ENCODE results near the gene RNF180.
"Not testable (repeated sequence)": the region's sequence is repeated elsewhere in the genome, so short reads cannot be mapped to it uniquely, and the experiment has no call there.

Gene RNF180

DNA sequence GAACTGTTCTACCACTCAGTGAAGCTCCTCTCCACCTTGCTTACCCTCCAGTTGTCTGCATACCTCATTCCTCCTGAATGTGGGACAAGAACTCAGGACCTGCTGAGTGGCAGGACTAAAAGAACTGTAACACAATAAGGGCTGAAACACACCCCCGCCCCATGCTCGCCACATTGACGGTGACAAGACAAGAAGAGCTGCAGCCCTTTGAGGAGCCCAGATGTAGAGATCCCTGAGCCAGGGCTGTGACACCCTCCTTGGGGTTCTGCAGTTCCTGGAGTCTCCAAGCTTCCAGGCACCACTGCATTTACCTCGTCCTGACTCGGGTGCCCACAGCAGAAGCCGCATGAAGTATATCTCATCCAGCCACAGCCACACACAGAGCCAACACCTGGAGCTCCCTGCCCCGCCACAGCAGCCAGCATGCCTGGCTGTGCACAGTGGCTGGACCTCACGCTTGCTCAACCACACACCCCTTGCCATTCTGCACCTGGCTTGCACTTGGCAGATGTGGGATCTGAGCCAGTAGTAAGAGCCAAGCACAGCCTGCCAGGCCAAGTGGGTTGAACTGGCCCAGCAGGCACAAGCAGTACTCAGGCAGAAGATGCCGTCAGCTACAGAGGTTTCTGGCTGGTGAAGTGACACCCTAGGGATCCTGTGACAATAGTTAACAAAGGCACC lies 166.1 kb downstream of the RNF180 start:
- H3K4me3 Mint-ChIP-seq: no peak overlapping the region
- no peaks in the 10 kb centered on the region for H3K36me3 Mint-ChIP-seq
- H3K27ac Mint-ChIP-seq: no peak overlapping the region
- ATAC-seq (replicated peaks) (no peak), DNase-seq (no peak)
- no peaks in the 10 kb centered on the region for H3K4me1 Mint-ChIP-seq
- H3K27me3 Mint-ChIP-seq: no peaks in the 10 kb centered on the region
- peaks cover 12 to 13% of the 10 kb centered on the region in 2 donors for H3K9me3 Mint-ChIP-seq

- no peaks in the 10 kb centered on the region for H3K36me3 Mint-ChIP-seq
- no peaks in the 10 kb centered on the region for H3K27me3 Mint-ChIP-seq
- no peaks in the 10 kb centered on the region for H3K4me1 Mint-ChIP-seq
- H3K27ac Mint-ChIP-seq: no peak overlapping the region
- DNase-seq (no peak), ATAC-seq (replicated peaks) (no peak)
- H3K9me3 Mint-ChIP-seq: peaks cover 4 to 7% of the 10 kb centered on the region in 2 donors
- H3K4me3 Mint-ChIP-seq: no peak overlapping the region
These were observed 168.2 kb downstream of the RNF180 start for GRCh38 chr5:64333886-64334285.

DNA sequence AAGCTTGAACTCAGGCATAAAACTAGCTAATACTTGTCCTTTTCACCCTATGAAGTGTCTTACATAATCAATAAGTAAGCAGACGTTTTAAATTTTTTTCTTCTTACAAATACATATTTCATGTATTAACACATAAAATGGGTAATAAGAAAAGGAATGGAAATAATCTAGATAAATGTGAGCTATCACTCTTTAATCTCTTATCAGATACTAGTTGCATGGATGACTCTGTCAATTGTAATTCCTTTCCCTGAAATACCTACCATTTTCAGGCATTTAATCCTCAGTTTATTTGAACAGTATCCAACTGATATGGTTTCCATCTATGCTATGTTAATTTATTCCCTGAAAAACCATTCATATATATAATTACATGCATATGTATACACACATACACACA lies 174.1 kb downstream of the RNF180 start:
- Mint-ChIP-seq H3K27ac (no peak overlapping the region), H3K4me1 (no peaks in the 10 kb centered on the region), H3K27me3 (no peaks in the 10 kb centered on the region), H3K4me3 (no peak overlapping the region), H3K36me3 (no peaks in the 10 kb centered on the region), H3K9me3 (peaks cover 5 to 9% of the 10 kb centered on the region in 2 donors)
- ATAC-seq (replicated peaks) (no peak), DNase-seq (no peak)

- H3K4me1 Mint-ChIP-seq: no peaks in the 10 kb centered on the region
- ATAC-seq (replicated peaks) (no peak), DNase-seq (no peak)
- no peak overlapping the region for H3K4me3 Mint-ChIP-seq
- H3K27me3 Mint-ChIP-seq: no peaks in the 10 kb centered on the region
- no peak overlapping the region for H3K27ac Mint-ChIP-seq
- no peaks in the 10 kb centered on the region for H3K36me3 Mint-ChIP-seq
- peaks cover 5 to 9% of the 10 kb centered on the region in 2 donors for H3K9me3 Mint-ChIP-seq
These were observed 174.7 kb downstream of the RNF180 start for GRCh38 chr5:64340293-64340692.

DNA sequence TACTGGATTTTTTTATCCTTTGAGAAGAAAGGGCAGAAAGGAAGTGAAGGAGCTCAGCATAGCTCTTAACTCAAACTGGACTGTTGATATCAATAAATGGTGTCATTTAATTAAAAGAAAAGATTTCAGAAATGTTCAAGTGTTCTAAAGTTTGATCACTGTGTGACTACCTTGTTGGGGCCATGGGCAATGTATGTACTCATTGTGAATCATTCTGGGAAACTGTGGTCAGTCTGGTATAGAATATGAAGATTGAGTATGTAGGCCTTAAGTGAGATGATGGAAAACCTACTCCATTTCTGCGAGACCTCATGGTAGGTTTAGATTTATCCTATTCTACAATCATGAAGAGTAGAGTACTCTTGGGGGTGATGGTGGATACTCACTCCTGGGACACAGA lies 175.7 kb downstream of the RNF180 start:
- ATAC-seq (replicated peaks) (no peak), DNase-seq (no peak)
- H3K4me3 Mint-ChIP-seq: no peak overlapping the region
- no peaks in the 10 kb centered on the region for H3K4me1 Mint-ChIP-seq
- H3K27ac Mint-ChIP-seq: no peak overlapping the region
- no peaks in the 10 kb centered on the region for H3K36me3 Mint-ChIP-seq
- peaks cover 5% of the 10 kb centered on the region in 2 donors for H3K9me3 Mint-ChIP-seq
- H3K27me3 Mint-ChIP-seq: no peaks in the 10 kb centered on the region

- Mint-ChIP-seq H3K9me3 (peaks cover 4 to 5% of the 10 kb centered on the region in 2 donors), H3K4me1 (no peaks in the 10 kb centered on the region), H3K27ac (no peak overlapping the region), H3K4me3 (no peak overlapping the region), H3K27me3 (no peaks in the 10 kb centered on the region), H3K36me3 (no peaks in the 10 kb centered on the region)
- DNase-seq (no peak), ATAC-seq (replicated peaks) (no peak)
These were observed 178.9 kb downstream of the RNF180 start for GRCh38 chr5:64344501-64344900.

- no peak for ATAC-seq (replicated peaks)
- no peaks in the 10 kb centered on the region for H3K4me1 Mint-ChIP-seq
- H3K27me3 Mint-ChIP-seq: no peaks in the 10 kb centered on the region
- H3K36me3 Mint-ChIP-seq: no peaks in the 10 kb centered on the region
- no peak for DNase-seq
- peaks cover 5% of the 10 kb centered on the region in 2 donors for H3K9me3 Mint-ChIP-seq
- no peak overlapping the region for H3K27ac Mint-ChIP-seq
- H3K4me3 Mint-ChIP-seq: no peak overlapping the region
These were observed 181.7 kb downstream of the RNF180 start for GRCh38 chr5:64347309-64347708.

DNA sequence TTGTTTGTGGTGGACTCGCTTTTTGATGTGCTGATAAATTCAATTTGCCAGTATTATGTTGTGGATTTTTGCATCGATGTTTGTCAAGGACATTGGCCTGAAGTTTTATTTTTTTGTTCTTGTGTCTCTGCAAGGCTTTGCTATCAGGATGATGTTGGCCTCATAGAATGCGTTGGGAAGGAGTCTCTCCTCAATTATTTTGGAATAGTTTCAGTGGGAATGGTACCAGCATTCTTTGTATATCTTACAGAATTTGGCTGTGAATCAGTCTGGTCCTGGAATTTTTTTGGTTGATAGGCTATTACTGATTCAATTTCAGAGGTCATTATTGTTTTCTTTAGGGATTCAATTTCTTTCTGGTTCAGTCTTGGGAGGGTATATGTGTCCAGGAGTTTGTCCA lies 198.8 kb downstream of the RNF180 start:
- ATAC-seq (replicated peaks): no peak
- H3K4me3 Mint-ChIP-seq: no peak overlapping the region
- no peak overlapping the region for H3K27ac Mint-ChIP-seq
- H3K27me3 Mint-ChIP-seq: no peaks in the 10 kb centered on the region
- no peak for DNase-seq
- no peaks in the 10 kb centered on the region for H3K4me1 Mint-ChIP-seq
- peaks cover 6 to 11% of the 10 kb centered on the region in 2 donors for H3K9me3 Mint-ChIP-seq
- H3K36me3 Mint-ChIP-seq: no peaks in the 10 kb centered on the region

DNA sequence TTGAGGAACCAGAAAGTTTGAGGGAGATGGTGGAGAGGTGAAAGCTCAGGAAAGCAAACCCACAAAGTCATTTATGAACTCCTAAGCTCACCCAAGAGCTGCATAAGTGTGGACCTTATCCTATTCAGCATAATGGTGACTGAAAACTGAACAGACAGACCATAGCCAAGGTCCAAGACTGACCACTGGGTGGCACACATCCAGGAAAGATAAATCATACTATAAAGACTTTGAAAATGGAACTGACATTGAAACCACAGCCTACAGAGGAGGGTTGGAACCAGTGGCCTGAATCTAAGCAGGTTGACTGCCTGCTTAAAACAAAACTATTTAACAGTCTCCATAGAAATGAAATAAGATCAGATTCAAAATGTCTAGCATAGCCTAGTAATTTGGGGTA lies 219.1 kb downstream of the RNF180 start:
- ATAC-seq (replicated peaks) (peak; percentile 34 to 36), DNase-seq (no peak)
- peaks cover 0 to 1% of the 10 kb centered on the region in 2 donors for H3K4me1 Mint-ChIP-seq
- no peaks in the 10 kb centered on the region for H3K36me3 Mint-ChIP-seq
- no peaks in the 10 kb centered on the region for H3K27me3 Mint-ChIP-seq
- peaks cover 0 to 1% of the 10 kb centered on the region in 2 donors for H3K9me3 Mint-ChIP-seq
- no peak overlapping the region for H3K4me3 Mint-ChIP-seq
- no peak overlapping the region for H3K27ac Mint-ChIP-seq

DNA sequence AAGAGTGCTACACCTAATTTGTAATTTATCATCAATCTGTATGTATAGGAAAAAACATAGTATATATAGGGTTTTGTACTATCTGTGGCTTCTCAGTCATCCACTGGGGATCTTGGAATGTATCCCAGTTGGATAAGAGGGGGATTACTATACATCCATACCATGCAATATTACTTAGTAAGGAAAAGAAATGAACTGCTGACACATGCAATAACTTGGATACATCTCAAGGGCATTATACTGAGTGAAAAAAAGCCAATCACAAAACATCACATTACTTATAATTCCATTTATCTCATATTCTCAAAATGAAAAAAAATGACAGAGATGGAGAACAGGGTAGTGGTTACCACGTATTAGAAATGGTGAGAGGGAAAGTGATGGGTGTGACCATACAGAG lies 231.9 kb downstream of the RNF180 start:
- no peak for ATAC-seq (replicated peaks)
- H3K36me3 Mint-ChIP-seq: no peaks in the 10 kb centered on the region
- no peaks in the 10 kb centered on the region for H3K4me1 Mint-ChIP-seq
- H3K27ac Mint-ChIP-seq: no peak overlapping the region
- H3K4me3 Mint-ChIP-seq: no peak overlapping the region
- peaks cover 3 to 9% of the 10 kb centered on the region in 2 donors for H3K9me3 Mint-ChIP-seq
- no peak for DNase-seq
- no peaks in the 10 kb centered on the region for H3K27me3 Mint-ChIP-seq

GRCh38 chr5:64398735-64399134 lies 233.1 kb downstream of the RNF180 start:
- H3K36me3 Mint-ChIP-seq; ATAC-seq (replicated peaks); H3K27ac Mint-ChIP-seq; H3K4me1 Mint-ChIP-seq; H3K9me3 Mint-ChIP-seq; H3K27me3 Mint-ChIP-seq; DNase-seq; H3K4me3 Mint-ChIP-seq: not testable (repeated sequence)

- not testable (repeated sequence) for DNase-seq; H3K9me3 Mint-ChIP-seq; H3K36me3 Mint-ChIP-seq; H3K27me3 Mint-ChIP-seq; H3K27ac Mint-ChIP-seq; ATAC-seq (replicated peaks); H3K4me1 Mint-ChIP-seq; H3K4me3 Mint-ChIP-seq
These were observed 241.6 kb downstream of the RNF180 start for GRCh38 chr5:64407103-64407825.

GRCh38 chr5:64417390-64417789 lies 251.7 kb downstream of the RNF180 start:
- Mint-ChIP-seq H3K9me3 (peaks cover 4 to 5% of the 10 kb centered on the region in 2 donors), H3K36me3 (no peaks in the 10 kb centered on the region), H3K4me3 (no peak overlapping the region), H3K4me1 (no peaks in the 10 kb centered on the region), H3K27me3 (no peaks in the 10 kb centered on the region), H3K27ac (no peak overlapping the region)
- ATAC-seq (replicated peaks) (no peak), DNase-seq (no peak)

DNA sequence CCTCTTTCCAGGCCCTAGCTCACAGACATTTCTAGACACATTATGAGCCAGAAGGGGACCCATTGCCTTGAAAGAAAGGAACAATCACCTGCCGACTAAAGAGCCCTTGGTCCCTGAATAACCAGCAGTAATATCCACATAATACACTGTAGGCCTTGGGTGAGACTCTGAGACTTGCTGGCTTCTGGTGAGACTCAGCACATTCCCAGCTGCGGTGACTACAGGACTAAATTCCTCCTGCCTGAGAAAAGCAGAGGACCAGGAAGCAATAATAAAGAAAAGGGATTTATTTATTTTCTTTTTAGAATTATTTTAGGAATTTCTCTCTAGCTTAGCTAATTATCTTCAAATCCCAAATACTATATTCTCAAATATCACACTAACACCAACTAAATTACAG lies 252.4 kb downstream of the RNF180 start:
- Mint-ChIP-seq H3K4me1 (no peaks in the 10 kb centered on the region), H3K9me3 (peaks cover 4 to 8% of the 10 kb centered on the region in 2 donors), H3K4me3 (no peak overlapping the region), H3K27me3 (no peaks in the 10 kb centered on the region), H3K36me3 (no peaks in the 10 kb centered on the region), H3K27ac (no peak overlapping the region)
- DNase-seq (no peak), ATAC-seq (replicated peaks) (no peak)
